Measurements from ENCODE around the gene ARIH1.
"Not testable (repeated sequence)": the region's sequence is repeated elsewhere in the genome, so short reads cannot be mapped to it uniquely, and the experiment has no call there.

ARIH1 gene

DNA sequence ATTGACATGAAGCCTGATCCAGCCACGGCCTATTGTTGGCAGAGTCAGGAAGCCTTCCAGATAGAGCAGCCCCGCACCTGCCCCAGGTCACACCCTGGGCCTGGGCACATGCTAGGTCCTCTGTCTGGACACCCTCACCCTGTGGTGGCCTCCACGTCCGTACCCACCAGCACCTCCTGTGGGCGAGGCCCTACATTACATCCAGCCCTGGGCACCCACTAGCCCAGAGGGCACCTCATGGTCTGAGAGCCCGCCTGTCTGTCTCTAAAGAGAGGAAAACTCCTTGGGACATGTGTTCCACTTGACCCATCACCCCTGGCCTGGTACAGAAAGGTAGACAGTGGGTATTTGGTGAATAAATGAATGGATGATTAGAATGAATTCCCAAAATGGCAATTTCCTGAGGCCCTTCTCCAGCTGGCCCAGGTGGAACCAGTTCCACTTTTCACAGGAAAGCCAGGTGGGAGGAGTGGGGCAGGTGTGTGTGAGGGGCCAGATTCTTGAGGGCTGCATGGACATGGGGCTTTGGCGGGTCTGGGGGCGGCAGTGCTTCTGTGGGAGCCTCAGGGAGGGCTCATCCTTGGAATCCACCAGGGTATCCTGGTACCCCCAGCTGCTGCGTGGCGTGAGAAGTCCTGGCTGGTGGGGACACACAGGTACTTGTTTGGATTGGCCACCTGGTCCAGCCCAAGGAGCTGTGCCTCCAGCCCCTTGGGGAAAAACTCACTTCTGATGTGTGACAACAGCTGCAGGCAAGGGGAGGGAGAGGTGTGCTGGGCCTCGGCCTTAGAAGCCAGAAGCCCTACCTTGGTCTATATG is 154.3 kb downstream of the ARIH1 start:
- ATAC-seq = peak; percentile 51; the same call in 1 of the 3 replicates

DNA sequence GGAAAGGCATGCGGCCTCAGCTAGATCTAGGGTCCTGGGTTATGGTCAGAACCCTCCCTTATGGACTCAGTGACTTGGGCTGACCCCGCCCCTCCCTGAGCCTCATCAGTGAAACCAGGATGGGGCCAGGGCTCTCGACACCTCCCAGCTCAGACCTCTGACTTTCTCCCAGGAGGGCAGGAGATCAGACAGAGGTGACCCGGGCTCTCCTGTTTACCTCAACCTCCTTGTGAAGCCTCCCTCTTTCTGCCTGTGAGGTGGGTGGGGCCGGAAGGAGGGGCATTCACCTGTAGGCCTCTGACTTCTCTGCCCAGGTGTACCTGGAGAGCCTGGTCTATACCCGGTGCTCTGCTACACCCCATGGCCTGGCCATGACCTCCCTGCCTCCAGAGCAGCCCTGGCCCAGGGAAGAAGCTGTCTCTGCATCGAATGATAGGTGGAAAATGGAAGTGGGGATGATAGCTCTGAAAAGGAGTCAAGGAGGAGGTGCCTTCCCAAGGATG is 155.0 kb downstream of the ARIH1 start:
- not testable (repeated sequence) for ATAC-seq

DNA sequence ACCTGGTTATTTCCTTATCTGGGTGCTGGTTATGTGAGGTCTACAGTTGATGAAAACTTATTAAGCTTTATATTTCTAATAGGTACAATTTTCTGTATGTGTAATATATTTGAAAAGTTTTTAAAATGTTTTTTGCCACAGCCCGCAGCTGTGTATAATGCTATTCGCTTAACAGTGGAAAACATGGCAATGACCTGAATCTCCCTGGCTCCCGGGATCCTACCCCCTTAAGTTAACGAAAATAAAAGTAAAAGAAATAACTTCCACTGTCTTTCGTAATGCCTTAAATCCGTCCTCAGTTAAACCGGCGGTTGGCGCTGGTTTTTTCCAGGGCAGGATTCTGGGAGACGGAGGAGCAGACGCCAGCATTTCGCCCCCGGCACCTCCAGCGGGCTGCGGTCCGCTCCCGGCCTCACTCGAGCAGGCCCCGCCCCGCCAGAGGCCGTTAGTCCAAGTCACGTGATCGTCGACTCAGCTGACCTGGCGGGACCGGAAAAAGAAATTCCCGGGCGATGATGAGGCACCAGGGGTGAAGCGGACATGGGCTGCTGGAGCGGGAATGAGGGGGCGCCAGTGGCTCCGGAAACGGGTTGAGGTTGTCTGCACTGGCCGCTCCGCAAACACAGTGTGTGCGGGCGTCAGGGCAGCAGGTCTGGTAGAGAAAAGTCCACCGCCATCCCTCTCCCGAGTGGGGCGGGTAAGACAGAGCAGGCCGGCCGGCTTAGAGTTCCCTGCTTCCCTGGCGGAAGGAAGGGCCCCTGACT is 162.6 kb downstream of the ARIH1 start:
- ATAC-seq = peak; percentile 91

DNA sequence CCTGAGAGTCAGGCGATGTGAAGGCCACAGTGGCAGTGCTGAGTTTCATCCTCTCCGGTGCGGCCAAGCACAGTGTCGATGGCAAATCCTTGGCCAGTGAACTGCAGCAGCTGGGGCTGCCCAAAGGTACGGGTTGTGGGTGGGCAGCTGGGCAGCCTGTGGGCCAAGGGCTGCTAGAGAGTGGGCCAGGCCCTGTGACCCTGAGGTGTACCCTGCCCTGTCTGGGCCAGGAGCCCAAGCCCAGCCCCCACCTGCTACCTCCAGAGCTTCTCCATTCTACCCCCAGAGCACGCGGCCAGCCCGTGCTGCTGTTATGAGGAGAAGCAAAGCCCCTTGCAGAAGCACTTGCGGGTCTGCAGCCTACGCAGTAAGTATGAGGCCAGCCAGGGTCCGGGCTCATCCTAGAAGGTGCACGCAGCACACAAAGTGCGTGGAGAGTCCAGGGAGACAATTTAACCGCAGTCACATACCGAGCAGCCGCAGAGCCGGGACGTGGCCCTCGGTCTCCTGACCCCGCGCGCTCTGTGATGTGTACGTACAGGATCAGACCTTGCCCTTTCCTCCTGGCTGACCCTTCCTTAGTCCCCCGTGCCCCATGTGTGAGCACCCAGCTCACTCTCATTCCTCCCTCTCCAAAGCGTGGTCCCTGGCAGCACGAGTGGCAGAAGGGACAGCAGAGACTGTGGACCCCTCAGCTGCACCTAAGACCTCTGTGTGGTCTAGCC is 165.8 kb downstream of the ARIH1 start:
- ATAC-seq = not testable (repeated sequence)

DNA sequence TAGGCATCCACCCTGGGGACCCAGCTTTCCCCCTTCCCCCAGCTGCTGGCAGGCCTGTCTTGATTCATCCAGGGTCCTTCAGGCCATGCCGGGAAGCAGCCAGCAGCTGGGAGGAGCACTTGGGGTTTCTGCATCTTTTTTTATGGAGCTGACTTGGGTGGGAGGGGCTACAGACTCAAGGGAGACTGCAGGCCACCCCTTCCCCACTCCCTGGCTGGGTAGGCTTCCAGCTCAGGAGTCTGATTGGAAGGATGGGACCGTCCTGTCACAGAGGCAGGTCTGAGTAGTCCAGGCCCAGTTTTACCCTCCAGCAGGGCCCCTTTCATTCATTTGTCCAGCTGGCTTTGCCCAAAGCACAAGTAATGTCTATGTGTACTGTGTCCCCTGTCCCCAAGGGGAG is 168.1 kb downstream of the ARIH1 start:
- ATAC-seq = not testable (repeated sequence)

DNA sequence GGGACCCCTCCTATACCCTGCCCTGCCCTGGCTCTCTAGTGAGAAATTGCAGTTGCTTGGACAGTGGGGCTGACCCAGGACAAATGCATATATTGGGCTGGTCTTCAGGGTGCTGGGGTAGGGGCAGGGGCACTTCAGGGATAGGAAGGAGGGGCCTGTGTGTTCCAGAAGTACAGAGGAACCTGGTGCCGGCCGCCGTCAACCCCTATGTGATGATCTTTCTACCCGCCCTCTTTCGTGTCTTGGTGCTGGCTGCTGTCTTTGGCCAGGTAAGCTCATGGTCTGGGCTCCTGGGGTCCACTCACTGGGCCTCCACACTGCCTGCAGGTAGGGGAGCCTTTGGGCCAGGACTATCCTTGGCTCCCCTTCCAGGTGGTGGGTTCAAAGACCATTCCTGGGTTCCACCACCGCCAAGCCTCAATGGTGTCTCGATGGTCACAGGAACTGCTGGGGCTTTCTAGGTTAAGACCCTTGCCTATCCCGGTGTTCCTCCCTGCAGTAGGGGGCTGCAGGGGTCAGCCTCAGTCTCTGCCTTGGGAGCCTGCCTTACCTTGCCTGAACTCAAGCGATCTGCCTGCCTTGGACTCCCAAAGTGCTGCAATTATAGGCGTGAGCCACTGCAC is 174.6 kb downstream of the ARIH1 start:
- not testable (repeated sequence) for ATAC-seq
